Cortex of kidney (tissue), 1 donor: ENCODE results near the gene NKD2.

Experiments
- DNase-seq: peaks from one replicate; lab custom pipeline; 2025; lab: John Stamatoyannopoulos, UW

The NKD2 gene

GRCh38 chr5:1029945-1030625 lies 21.5 kb downstream of the NKD2 start:
- no peak for DNase-seq

GRCh38 chr5:1030801-1031271 lies 22.2 kb downstream of the NKD2 start:
- DNase-seq, result no peak

- no peak for DNase-seq
These were observed 22.8 kb downstream of the NKD2 start for GRCh38 chr5:1031306-1031959.

- no peak for DNase-seq
These were observed 23.4 kb downstream of the NKD2 start for GRCh38 chr5:1032011-1032410.

- DNase-seq, result no peak
These were observed 24.0 kb downstream of the NKD2 start for GRCh38 chr5:1032551-1033027.

DNA sequence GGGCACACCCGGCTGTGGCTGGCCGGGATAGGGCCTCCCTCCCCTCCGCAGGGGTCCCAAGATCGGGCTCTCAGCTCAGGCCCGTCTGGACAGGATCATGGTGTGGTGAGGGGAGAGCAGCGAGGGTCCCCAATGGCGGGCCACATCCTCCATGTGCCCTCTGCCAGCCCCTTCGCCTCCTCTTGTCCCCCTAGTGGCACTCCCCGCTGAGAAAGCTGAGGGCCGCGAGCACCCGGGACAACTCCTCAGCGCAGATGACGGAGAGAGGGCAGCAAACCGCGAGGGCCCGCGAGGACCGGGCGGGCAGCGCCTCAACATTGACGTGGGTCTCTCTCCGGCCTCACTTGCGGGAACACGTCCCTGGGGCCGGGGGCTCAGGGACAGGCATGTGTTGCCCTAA lies 24.6 kb downstream of the NKD2 start:
- no peak for DNase-seq

DNA sequence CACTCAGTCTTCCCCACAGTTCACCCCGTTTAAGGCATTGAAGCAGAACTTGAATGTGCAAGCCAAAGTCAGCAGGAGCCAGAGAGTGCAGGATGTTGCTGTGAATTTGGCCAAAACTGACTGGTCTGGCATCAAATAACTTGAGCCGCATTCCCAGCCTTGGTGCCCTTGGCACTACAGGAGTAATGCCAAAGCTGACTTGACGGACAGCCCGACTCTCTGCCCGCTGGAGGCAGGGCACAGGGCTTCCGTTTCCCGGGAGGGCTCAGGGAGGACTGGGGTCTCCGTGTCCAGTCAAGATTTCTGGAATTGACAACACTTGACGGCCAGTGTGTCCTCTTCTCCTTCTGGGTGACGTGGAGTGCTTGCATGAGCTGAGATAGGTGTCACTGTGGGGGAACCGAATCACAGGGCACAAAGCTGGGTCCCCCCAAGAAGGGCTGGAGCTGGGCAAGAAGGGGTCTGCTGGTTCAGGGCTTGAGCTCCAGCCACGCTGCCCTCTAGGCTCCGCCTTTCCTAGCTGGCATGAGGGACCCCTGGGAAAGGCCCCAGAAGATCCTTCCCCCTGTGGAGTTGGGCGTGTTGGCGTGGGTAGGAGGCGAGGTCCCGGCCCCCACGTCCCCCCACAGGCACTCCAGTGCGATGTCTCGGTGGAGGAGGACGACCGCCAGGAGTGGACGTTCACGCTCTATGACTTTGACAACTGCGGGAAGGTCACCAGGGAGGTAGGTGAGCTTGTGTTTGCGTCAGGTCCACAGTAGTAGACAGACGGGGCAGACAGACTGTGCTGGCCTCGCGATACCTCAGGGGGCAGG lies 25.2 kb downstream of the NKD2 start:
- no peak for DNase-seq

- DNase-seq, result no peak
These were observed 25.9 kb downstream of the NKD2 start for GRCh38 chr5:1034421-1034905.

DNA sequence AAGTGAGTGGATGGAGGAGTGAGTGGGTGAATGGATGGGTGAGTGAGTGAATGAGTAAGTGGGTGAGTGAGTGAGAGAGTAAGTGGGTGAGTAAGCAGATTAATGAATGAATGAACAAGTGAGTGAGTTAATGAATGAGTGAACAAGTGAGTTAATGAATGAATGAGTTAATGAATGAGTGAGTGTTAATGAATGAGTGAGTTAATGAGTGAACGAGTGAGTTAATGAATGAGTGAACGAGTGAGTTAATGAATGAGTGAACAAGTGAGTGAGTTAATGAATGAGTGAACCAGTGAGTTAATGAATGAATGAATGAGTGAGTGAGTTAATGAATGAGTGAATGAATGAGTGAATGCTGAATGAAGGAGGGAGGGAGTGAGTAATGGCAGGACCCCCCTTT lies 26.4 kb downstream of the NKD2 start:
- DNase-seq, result no peak

GRCh38 chr5:1035421-1036405 lies 27.1 kb downstream of the NKD2 start:
- DNase-seq, result no peak

GRCh38 chr5:1036504-1037122 lies 28.0 kb downstream of the NKD2 start:
- no peak for DNase-seq

- no peak for DNase-seq
These were observed 28.6 kb downstream of the NKD2 start for GRCh38 chr5:1037123-1037670.

DNA sequence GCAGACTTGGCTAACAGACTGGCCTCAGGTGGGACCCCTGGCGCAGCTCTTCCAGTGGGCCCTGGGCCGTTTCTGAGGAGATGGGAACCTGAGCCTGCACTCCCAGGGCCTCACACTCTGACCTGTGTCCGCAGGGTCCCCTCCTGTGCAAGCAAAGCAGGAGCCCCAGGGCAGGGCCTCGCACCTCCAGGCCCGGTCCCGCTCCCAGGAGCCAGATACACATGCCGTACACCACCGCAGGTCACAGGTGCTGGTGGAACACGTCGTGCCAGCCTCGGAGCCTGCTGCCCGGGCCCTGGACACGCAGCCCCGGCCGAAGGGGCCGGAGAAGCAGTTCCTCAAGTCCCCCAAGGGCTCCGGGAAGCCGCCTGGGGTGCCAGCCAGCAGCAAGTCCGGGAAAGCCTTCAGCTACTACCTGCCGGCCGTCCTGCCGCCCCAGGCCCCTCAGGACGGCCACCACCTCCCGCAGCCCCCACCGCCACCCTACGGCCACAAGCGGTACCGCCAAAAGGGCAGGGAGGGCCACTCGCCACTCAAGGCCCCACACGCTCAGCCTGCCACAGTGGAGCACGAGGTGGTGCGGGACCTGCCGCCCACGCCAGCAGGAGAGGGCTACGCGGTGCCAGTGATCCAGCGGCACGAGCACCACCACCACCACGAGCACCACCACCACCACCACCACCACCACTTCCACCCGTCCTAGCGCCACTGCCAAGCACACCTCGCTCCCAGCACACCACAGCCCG lies 29.2 kb downstream of the NKD2 start:
- DNase-seq, result no peak

DNA sequence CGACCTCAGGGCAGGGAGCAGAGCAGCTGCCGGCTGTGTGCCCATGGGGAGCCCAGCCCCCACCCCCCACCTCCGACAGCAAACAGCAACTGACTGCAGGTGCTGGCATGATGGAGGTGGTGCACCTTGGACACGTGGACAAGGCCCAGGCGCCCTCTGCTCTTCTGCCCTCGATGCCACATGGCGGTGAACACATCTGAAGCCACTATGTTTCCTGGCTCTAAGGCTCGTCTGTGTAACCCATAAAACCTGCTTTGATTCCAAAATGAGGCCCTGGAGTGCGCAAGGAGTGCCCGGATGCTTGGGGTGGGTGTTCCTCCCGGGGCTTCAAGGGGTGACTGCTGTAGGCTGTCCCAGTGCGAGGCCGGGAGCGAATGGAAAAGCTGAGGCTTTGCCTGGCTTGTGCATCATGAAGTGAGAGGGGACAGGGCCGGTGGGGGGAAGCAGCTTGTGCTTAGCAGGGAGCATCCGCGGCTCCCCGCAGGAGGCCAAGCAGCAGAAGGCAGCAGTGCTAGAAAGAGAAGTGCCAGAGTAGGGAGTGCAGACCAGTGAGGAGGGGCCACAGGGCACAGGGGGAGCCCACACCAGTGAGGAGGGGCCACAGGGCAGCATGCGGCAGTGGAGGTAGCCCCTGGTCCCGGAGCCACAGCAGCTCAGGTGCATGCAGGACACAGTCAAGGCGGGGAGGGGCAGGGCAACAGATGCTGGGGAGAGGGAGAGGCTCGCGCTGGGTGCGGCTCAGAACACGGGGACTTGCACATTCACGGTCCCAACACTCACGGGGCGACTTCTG lies 30.0 kb downstream of the NKD2 start:
- no peak for DNase-seq

DNA sequence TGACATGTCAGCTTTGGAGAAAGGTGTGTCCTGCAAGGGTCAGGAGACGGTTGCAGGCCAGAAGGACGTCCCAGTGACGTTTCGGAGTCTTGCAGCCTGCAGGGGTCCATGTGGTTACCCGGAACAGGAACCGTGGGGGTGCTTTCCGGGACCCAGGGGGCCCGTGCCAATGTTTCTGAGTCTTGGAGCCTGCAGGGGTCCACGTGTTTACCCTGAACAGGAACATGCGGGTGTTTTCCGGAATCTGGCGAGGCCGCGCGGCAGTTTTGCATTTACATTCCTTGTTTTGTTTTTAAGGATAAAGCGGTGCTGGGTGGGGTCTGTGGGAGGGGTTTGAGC lies 30.6 kb downstream of the NKD2 start:
- no peak for DNase-seq

- DNase-seq, result no peak
These were observed 31.2 kb downstream of the NKD2 start for GRCh38 chr5:1039706-1040260.

DNA sequence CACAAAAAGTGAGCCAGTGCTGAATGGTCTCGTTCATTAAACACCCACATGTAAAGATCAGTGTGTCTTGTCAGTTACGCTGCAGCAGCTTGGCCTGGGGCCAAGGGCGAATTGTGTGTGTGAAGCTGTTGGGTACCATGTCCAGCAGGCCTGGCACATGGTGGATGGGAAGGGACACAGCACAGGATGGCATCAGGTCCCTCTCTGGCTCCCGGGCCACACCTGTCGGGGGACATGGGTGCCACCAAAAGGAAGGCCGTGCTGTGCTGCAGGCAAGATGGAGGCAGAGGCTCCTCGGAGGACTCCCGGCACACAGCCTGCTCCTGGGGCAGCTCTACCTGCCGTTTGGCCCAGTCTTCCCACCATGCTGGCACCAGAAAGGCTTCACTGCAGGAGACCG lies 32.0 kb downstream of the NKD2 start:
- no peak for DNase-seq

DNA sequence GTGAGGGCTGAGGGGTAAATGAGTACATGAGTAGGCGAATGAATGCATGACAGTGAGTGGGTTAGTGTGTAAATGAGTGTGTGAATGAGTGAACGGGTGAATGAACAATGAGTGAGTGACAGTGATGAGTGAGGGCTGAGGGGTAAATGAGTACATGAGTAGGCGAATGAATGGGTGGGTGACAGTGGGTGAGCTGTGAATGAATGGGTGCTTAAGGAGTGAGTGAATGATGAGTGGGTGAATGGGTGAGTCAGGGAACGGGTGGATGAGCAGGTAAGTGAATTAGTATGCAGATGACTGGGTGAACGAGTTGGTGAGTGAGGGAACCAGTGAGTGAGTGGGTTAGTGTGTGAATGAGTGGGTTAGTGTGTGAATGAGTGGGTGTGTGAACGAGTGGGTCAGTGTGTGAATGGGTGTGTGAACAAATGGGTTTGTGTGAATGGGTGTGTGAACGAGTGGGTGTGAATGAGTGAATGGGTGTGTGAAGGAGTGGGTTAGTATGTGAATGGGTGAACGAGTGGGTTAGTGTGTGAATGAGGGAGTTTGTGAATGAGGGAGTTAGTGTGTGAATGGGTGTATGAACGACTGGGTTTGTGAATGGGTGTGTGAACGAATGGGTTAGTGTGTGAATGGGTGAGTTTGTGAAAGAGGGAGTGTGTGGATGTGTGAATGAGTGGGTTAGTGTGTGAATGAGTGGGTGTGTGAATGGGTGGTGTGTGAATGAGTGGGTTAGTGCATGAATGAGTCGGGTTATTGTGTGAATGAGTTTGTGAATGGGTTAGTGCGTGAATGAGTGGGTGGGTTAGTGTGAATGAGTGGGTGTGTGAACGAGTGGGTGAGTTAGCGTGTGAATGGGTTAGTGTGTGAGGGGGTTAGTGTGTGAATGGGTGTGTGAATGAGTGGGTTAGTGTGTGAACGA lies 32.9 kb downstream of the NKD2 start:
- DNase-seq, result no peak
